IPS DF 6.9 (cell line): ENCODE measurements around the gene MCC.

Source experiments
- DNase-seq: peaks from one replicate; pipeline ENCODE4 v3.0.0-alpha.2; 2013; ENCODE audit warnings: low read depth, low spot score
- H3K27ac ChIP-seq: one replicate; pipeline ENCODE4 v1.5.1; 2013; ENCODE audit warnings: low read length, control low read depth
- H3K27me3 ChIP-seq: 2 replicates; pipeline ENCODE4 v1.6.1; 2013; ENCODE audit warnings: mild to moderate bottlenecking, low read length; ENCODE audit not compliant: control insufficient read depth, insufficient read depth
- H3K36me3 ChIP-seq: 2 replicates; pipeline ENCODE4 v1.6.1; 2013; ENCODE audit warnings: low read length; ENCODE audit not compliant: control insufficient read depth, insufficient read depth
- H3K4me1 ChIP-seq: 2 replicates; pipeline ENCODE4 v1.6.1; 2013; ENCODE audit warnings: low read length; ENCODE audit not compliant: control insufficient read depth, insufficient read depth
- H3K4me3 ChIP-seq: 2 replicates; pipeline ENCODE4 v1.5.1; 2013; ENCODE audit warnings: mild to moderate bottlenecking, low read length
- H3K9me3 ChIP-seq: 2 replicates; pipeline ENCODE4 v1.6.1; 2013; ENCODE audit warnings: low read length, inconsistent platforms; ENCODE audit not compliant: control insufficient read depth, insufficient read depth
- WGBS: extraction: QIAGEN DNeasy Blood & Tissue Kit; methylation state at CpG from one replicate; pipeline ENCODE4 v1.1.7; 2013; ENCODE audit warnings: mixed read lengths, missing lambda C conversion rate; ENCODE audit not compliant: insufficient read length, insufficient coverage; 5-methylcytosine and 5-hydroxymethylcytosine counted together

The MCC gene

GRCh38 chr5:113035096-113035495 lies 453.2 kb downstream of the MCC start:
- peaks cover 5% of the 10 kb centered on the region for H3K4me1 ChIP-seq
- DNase-seq = no peak
- H3K9me3 ChIP-seq = no peaks in the 10 kb centered on the region
- no peaks in the 10 kb centered on the region for H3K36me3 ChIP-seq
- H3K27me3 ChIP-seq = no peaks in the 10 kb centered on the region
- no peak overlapping the region for H3K27ac ChIP-seq
- no CpG with 5 or more reads among the region's 1 CpG for WGBS
- no peak overlapping the region for H3K4me3 ChIP-seq

- H3K9me3 ChIP-seq = no peaks in the 10 kb centered on the region
- no peak for DNase-seq
- peaks cover 6% of the 10 kb centered on the region for H3K4me1 ChIP-seq
- H3K4me3 ChIP-seq = no peak overlapping the region
- no peak overlapping the region for H3K27ac ChIP-seq
- H3K27me3 ChIP-seq = no peaks in the 10 kb centered on the region
- WGBS = no CpG with 5 or more reads among the region's 13 CpGs
- H3K36me3 ChIP-seq = no peaks in the 10 kb centered on the region
Observed at GRCh38 chr5:113034182-113034773, 454.0 kb downstream of the MCC start.

DNA sequence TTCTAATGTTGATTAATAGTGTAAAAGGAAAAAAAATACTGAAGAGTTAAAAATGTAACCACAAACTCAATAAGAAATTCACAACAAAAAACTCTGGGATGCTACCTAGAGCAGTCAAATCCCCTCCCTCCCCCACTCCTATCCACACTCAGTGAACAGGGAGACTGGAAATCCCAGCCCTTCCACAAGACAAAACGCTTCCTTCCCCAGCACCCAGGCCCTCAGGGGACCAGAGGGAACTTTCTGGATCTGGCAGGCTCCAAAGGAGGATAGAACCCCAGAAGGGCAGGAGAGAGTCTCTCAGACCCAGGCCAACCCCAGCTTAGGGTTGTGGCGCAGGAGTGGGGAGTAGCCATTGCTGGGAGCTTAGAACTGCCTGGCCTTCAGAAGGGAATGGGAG lies 456.7 kb downstream of the MCC start:
- Histone ChIP-seq H3K27ac (no peak overlapping the region), H3K9me3 (no peaks in the 10 kb centered on the region), H3K4me1 (peaks cover 6% of the 10 kb centered on the region), H3K36me3 (peaks cover 3% of the 10 kb centered on the region; the same call in 1 of the 2 replicates), H3K4me3 (no peak overlapping the region), H3K27me3 (no peaks in the 10 kb centered on the region)
- no peak for DNase-seq
- WGBS = no CpG with 5 or more reads among the region's 2 CpGs

DNA sequence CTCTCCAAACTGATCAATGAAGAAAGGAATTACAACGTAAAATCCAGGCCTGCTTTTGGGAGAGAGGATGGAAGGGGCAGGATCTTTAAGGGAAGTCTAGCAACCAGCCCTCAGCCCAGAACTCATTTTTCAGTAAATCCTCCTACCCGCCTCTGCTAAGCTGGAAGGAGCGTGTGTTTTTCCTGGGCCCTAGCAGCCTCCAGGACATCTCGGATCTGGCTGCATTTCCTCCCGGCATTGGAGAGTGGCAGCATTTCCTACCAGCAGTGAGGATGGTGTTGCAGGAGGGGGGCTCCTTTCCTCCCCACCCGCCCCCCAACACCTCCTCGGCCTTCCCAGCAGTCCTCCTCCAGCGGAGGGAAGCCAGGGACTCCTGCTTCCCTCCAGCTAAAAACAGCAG lies 457.1 kb downstream of the MCC start:
- H3K36me3 ChIP-seq = peaks cover 3% of the 10 kb centered on the region; the same call in 1 of the 2 replicates
- WGBS = no CpG with 5 or more reads among the region's 8 CpGs
- peaks cover 6% of the 10 kb centered on the region for H3K4me1 ChIP-seq
- no peaks in the 10 kb centered on the region for H3K9me3 ChIP-seq
- H3K27me3 ChIP-seq = no peaks in the 10 kb centered on the region
- H3K27ac ChIP-seq = no peak overlapping the region
- no peak for DNase-seq
- H3K4me3 ChIP-seq = no peak overlapping the region

DNA sequence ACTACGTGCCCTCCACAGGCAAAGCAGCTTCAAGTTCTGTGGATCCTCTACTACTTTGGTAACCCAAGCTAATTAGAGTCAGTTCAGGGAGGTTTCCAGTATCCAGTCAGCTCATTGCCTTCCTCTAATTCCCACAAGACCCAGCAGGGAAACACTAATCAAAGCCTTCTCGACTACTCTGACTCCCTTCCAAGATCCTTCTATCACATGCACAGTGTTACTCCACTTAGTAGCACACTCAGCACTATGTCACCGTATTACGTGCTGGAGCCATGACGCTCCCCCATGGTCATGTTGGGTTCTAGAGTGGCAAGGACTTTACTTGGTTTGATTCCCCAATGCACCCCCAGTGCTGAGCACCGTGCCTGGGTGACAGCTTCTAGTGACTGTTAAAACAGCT lies 458.6 kb downstream of the MCC start:
- DNase-seq = no peak
- WGBS = no CpG with 5 or more reads among the region's 6 CpGs

GRCh38 chr5:113027431-113027830 lies 460.8 kb downstream of the MCC start:
- Histone ChIP-seq H3K9me3 (no peaks in the 10 kb centered on the region), H3K27ac (no peak overlapping the region), H3K27me3 (no peaks in the 10 kb centered on the region), H3K36me3 (peaks cover 3% of the 10 kb centered on the region; the same call in 1 of the 2 replicates), H3K4me1 (peaks cover 5% of the 10 kb centered on the region), H3K4me3 (no peak overlapping the region)
- DNase-seq = no peak
- WGBS = no CpG with 5 or more reads among the region's 5 CpGs

More for the DNA sequence above, 458.6 kb downstream of the MCC start:
- Histone ChIP-seq H3K36me3 (peaks cover 3% of the 10 kb centered on the region; the same call in 1 of the 2 replicates), H3K27me3 (no peaks in the 10 kb centered on the region), H3K27ac (no peak overlapping the region), H3K4me1 (peaks cover 6% of the 10 kb centered on the region), H3K9me3 (no peaks in the 10 kb centered on the region), H3K4me3 (no peak overlapping the region)

- Histone ChIP-seq H3K36me3 (peaks cover 3% of the 10 kb centered on the region; the same call in 1 of the 2 replicates), H3K9me3 (no peaks in the 10 kb centered on the region), H3K4me3 (no peak overlapping the region), H3K4me1 (peaks cover 5% of the 10 kb centered on the region), H3K27ac (no peak overlapping the region), H3K27me3 (no peaks in the 10 kb centered on the region)
- no CpG with 5 or more reads among the region's 8 CpGs for WGBS
- no peak for DNase-seq
Observed at GRCh38 chr5:113027015-113027414, 461.2 kb downstream of the MCC start.

GRCh38 chr5:113026211-113026610 lies 462.0 kb downstream of the MCC start:
- H3K4me3 ChIP-seq = no peak overlapping the region
- no peak for DNase-seq
- no CpG with 5 or more reads among the region's 4 CpGs for WGBS

GRCh38 chr5:113025596-113025995 lies 462.7 kb downstream of the MCC start:
- no peak for DNase-seq
- no CpG with 5 or more reads among the region's 4 CpGs for WGBS
- Histone ChIP-seq H3K4me1 (0 out of 2 replicates have a peak, but pooled peaks cover 2% of the 10 kb centered on the region), H3K36me3 (peaks cover 3% of the 10 kb centered on the region; the same call in 1 of the 2 replicates), H3K27ac (no peak overlapping the region), H3K9me3 (no peaks in the 10 kb centered on the region), H3K4me3 (no peak overlapping the region), H3K27me3 (no peaks in the 10 kb centered on the region)

More at GRCh38 chr5:113026211-113026610, 462.0 kb downstream of the MCC start:
- H3K9me3 ChIP-seq = no peaks in the 10 kb centered on the region
- H3K27me3 ChIP-seq = no peaks in the 10 kb centered on the region
- H3K27ac ChIP-seq = no peak overlapping the region
- 0 out of 2 replicates have a peak, but pooled peaks cover 2% of the 10 kb centered on the region for H3K4me1 ChIP-seq
- peaks cover 3% of the 10 kb centered on the region; the same call in 1 of the 2 replicates for H3K36me3 ChIP-seq

DNA sequence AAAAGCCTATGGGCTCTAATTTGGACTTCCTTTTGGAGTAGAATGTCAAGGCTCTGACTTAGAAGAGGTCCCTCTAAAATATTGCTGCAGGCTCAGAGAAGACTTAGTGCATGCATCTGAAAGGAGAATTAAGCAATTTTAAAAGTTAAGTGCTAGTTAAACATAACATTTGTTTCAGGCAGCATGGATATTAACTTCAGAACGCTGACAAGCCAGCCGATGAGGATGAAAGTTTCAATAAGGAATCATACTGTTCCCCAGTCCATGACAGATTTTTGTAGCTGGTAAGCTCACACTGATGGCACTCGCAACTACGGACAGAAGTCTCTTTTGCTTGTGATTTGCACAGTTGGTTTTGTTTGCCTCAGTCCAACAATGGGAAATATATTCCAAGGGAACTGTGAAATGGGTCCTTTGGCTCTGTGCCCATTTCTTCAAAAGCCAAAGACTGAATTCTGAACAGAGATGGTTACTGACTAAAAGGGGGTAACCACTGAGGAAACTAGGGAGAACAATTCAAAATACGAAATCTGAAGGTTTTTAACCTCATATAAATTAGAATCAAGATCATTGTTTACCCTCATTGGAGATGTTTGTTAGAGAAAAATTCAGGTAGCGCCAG lies 464.1 kb downstream of the MCC start:
- H3K9me3 ChIP-seq = no peaks in the 10 kb centered on the region
- no peak overlapping the region for H3K4me3 ChIP-seq
- H3K36me3 ChIP-seq = peaks cover 3% of the 10 kb centered on the region; the same call in 1 of the 2 replicates
- no peak for DNase-seq
- no CpG with 5 or more reads among the region's 6 CpGs for WGBS
- no peak overlapping the region for H3K27ac ChIP-seq
- no peaks in the 10 kb centered on the region for H3K27me3 ChIP-seq
- H3K4me1 ChIP-seq = no peaks in the 10 kb centered on the region
